Dermis microvascular lymphatic vessel endothelial cell (primary cell): Measurements from ENCODE around the gene SMCO4. TPM values are rescaled to one million over a fixed set of nuclear protein-coding genes. Genes with fewer than 3 reads are reported as not detected.

Experiments used
- DNase-seq, 2 donors: peaks; one replicate each; pipeline versions ENCODE4 v3.0.0 to v3.0.0-alpha.2; 2010; ENCODE audit warnings: low read depth in 2 of 2
- total RNA-seq: library from RNA; depleted of rRNA; stranded (reverse); fragments of >200 nt; gene quantifications from 2 replicates; pipeline ENCODE4 v1.2.1, GENCODE V29; 2014

Gene SMCO4
- total RNA-seq, 1 donor from 2014 or later: 11.8 TPM

DNA sequence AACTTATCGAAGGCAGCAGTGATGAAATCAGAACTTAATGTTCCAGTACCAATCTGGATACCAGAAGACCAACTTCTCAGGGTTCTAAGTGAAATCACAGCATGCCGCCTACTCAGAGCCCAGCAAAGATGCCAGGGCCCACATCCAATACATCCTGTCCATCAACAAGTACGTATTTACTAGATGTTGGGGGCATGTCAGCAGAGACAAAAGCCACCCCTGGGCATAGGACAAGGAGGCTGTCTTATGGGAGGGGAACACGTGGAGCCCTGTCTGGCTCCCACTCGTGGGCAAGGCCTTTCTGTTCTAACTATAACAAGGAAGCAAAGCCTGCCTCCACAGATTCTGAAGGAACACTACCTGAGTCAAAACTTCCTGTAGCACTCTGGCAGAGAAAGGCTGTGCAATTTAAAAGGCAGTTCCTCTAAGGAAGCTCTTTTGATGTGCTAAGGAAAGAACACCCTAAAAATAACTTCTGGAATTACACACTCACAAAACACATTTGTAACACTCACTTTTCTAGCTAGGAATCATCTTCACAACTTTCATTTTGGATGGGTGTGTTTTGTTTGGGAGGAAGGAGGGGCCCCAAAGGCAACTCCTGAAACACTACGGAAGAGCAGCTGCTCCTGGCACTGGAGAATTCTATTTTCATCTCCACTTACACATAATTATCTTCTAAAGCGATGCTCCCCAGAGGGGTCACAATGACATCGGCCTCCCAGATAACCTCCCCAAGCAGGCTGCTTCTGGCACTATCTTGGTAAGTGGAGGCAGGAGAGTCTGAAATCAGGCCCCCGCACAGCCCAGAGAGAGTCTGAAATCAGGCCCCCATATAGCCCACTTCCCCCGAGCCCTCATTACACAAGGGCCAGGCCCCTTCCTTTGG, 14.2 kb downstream of the SMCO4 start:
- peak in 1 of 2 donors; percentile 15 for DNase-seq

DNA sequence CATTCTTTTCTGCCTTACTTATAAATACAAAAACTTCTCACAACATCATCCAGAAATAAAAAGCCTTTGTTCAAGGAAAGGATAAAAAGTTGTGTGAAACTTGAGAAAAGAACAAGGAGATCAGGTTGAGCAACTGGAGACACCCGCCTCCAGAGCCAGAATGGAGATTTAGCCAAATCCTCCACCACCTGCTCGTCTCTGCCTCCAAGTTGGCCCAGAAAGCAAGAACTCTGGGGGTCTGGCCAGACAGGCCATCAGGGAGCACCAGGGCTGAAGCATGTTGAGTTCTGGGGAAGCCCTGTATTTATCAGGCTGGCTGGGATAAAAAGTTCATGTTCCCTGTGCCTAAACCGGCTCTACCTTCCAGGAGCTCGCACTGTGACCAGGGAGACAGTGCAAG, 14.9 kb downstream of the SMCO4 start:
- DNase-seq: no peak

DNA sequence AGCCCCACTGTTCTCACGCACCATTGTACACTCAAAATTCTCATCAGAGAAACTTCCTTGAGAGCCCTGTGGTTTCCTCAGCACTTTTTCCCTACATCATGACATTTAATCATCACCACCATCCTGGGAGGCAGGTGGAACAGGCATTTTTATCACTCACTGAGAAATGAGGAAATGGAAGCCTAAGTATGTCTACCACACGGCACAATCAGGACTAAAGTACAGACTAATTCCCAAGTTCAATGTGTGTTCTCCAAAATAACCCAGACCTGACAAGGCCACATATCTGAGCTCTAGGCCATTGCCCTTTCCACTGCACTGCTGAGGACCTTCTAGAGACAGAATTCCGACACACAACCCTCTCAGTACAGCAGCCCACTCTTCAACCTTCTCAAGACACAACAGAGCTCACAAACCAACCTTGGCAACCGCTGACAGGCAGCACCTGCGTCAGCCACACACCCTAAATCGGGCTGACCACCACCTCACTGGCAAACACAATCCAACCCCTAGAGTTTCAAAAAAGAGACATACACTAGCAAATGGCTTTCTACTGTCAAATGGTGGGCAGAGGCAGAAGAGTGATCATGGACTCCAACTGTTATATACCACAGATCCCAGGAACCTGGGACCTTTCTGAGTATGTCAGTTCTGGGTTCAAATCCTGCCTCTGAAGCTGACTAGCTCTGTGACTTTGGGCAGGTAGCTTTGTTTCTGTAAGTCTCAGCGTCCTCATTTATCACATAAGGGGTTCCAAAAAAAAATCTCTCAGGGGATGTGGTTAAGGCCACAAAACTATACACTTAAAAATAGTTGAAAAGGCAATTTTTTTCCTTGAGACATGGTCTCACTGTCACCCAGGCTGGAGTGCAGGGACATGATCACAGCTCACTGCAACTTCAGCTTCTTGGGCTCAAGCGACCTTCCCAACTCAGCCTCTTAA, 16.3 kb downstream of the SMCO4 start:
- no peak for DNase-seq

GRCh38 chr11:93526346-93526633, 16.9 kb downstream of the SMCO4 start:
- DNase-seq: no peak

- no peak for DNase-seq
These were observed 17.4 kb downstream of the SMCO4 start for GRCh38 chr11:93525601-93526345.

DNA sequence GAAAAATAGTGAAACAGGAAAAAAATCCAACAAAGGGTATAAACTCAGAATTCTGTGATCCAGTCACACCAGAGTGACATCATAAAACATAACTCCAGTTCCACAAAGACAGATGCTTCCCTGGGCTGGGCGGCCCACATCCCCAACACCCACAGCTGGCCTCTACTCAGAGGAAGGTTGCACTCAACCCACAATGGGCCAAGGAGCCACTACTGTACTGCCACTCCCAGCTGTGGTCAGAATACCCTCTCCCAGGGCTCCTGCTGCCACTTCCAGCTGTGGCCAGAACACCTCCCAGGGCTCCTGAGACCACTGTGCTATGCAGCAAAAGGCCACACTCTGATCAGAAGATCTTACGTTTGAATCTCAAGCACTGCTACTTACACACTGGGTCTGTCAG, 18.3 kb downstream of the SMCO4 start:
- no peak for DNase-seq

GRCh38 chr11:93524173-93524536, 19.0 kb downstream of the SMCO4 start:
- DNase-seq: no peak

GRCh38 chr11:93520726-93521509, 22.3 kb downstream of the SMCO4 start:
- DNase-seq: no peak

DNA sequence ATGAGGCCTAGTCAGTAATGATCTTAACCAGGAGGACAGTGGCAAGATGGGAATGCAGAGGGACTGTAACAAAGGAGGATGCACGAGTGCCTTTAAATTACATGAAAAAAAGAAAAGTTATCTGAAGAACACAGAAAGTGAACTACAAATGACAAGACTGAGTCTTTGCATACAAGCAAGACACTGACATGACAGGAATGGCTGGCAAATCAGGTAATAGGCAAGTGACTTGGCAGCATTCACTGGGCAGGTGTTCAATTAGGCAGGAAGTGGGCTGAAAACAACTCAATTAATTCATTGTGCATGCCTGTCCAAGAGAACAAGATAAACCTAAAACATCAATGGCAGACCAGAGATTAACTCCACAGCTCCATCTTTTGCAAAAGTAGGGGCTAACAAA, 24.0 kb downstream of the SMCO4 start:
- no peak for DNase-seq

GRCh38 chr11:93518081-93518480, 25.1 kb downstream of the SMCO4 start:
- DNase-seq: no peak

GRCh38 chr11:93517611-93518010, 25.6 kb downstream of the SMCO4 start:
- DNase-seq: no peak

DNA sequence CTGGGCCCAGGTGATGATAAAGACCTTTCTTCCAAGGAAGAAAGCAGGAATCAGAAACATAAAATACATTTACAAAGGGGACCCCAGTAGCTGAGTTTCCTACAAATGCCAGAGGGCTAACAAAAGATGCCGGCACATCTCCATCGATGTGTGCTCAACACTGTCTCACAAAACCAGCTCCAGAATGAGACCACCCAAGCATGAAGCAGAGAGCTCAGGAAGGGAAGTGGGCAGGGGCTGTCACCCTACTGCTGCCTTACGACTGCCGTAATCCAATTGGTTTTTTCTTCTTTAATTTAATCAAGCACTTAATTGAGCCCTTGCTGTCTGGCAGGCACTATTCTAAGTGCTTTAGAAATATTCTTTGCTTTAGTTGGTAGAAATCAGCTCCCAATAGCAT, 26.1 kb downstream of the SMCO4 start:
- DNase-seq: no peak

- DNase-seq: peak in 1 of 2 donors; percentile 38
These were observed 27.7 kb downstream of the SMCO4 start for GRCh38 chr11:93515441-93516025.

GRCh38 chr11:93514712-93515111, 28.5 kb downstream of the SMCO4 start:
- no peak for DNase-seq

- DNase-seq: no peak
These were observed 29.4 kb downstream of the SMCO4 start for GRCh38 chr11:93513772-93514171.

GRCh38 chr11:93512949-93513667, 30.1 kb downstream of the SMCO4 start:
- no peak for DNase-seq

- DNase-seq: no peak
These were observed 31.1 kb downstream of the SMCO4 start for GRCh38 chr11:93512073-93512475.

GRCh38 chr11:93510196-93510873, 32.9 kb downstream of the SMCO4 start:
- DNase-seq: no peak

GRCh38 chr11:93507517-93507916, 35.7 kb downstream of the SMCO4 start:
- DNase-seq: no peak

- no peak for DNase-seq
These were observed 37.5 kb downstream of the SMCO4 start for GRCh38 chr11:93505703-93506102.
